Spleen (tissue), 7 donors: ENCODE measurements around the gene HPGD.

Experiments
- POLR2A ChIP-seq, 3 donors: fragments of 450-650 bp; IDR thresholded peaks; one replicate each; pipeline ENCODE4 v1.5.1; 2017; ENCODE audit warnings: antibody characterized with exemption in 3 of 3, mild to moderate bottlenecking in 1 of 3
- POLR2AphosphoS5 ChIP-seq, 3 donors: sonication (generic); formaldehyde crosslinking; IDR thresholded peaks; one replicate each; pipeline ENCODE4 v1.5.1; 2017; ENCODE audit warnings: antibody characterized with exemption in 3 of 3
- TF ChIP-seq, protein P1 (sequence below), 11 experiments: fragments of 200-600 bp in 7 of 11; fragments of 450-650 bp in 4 of 11; sonication (generic) in 4 of 11; IDR thresholded peaks in 8 of 11; conservative IDR thresholded peaks in 3 of 11; 1 replicate in 7 of 11; 2 replicates in 4 of 11; pipeline versions ENCODE4 v1.4.0 to v1.8.0; 2016 to 2021; ENCODE audit warnings: antibody characterized with exemption in 11 of 11, inconsistent platforms in 4 of 11, mild to moderate bottlenecking in 1 of 11
- donor health status: DM: no; HTN: no; CAD: no; lungs with moderate emphysema.
- donor health status: DM: no; HTN: no; CAD: no.
- donor health status: DM: no; HTN: no; CAD: no.

DNA sequence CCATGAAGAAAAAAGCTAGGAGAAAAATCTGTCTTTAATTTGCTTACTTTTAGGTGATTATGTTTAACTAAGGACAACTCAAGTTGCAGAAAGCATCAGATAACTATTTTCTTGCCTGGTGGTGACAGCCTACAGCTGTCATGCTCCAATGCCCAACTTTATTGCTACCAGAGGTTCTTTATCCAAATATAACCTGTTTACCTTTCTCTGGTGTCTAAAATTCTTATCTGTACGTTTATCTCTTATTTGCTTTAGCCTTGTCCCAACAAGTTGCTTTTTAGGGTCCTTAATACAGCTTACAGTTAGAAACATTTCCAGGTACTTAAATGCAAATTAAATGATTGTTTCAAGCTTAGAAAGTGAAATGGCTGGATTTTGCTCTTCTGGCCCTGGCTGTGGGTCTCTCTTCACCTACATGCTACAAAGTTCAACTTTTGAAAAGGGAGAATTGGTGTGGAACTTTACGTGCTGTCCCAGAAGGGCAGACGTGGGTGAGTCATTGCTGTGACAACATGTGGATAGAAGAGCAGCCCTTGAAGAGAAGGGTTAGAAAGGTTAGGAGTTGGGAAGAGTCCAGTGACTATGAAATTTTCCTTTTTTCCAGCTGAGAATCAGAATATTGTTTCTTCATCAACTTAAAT is 60.7 kb downstream of the HPGD start:
- TF ChIP-seq, protein P1, sequence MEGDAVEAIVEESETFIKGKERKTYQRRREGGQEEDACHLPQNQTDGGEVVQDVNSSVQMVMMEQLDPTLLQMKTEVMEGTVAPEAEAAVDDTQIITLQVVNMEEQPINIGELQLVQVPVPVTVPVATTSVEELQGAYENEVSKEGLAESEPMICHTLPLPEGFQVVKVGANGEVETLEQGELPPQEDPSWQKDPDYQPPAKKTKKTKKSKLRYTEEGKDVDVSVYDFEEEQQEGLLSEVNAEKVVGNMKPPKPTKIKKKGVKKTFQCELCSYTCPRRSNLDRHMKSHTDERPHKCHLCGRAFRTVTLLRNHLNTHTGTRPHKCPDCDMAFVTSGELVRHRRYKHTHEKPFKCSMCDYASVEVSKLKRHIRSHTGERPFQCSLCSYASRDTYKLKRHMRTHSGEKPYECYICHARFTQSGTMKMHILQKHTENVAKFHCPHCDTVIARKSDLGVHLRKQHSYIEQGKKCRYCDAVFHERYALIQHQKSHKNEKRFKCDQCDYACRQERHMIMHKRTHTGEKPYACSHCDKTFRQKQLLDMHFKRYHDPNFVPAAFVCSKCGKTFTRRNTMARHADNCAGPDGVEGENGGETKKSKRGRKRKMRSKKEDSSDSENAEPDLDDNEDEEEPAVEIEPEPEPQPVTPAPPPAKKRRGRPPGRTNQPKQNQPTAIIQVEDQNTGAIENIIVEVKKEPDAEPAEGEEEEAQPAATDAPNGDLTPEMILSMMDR (IDR thresholded peaks at IDR 0.05 in 8 of 11, conservative IDR thresholded peaks at IDR 0.05 in 3 of 11) = no peak
- TF ChIP-seq POLR2A (IDR thresholded peaks at IDR 0.05) (no peak), POLR2AphosphoS5 (IDR thresholded peaks at IDR 0.05) (no peak)
